HG03108 (cell line): Measurements from ENCODE around the gene IQCM.
"Not testable (repeated sequence)": the region's sequence is repeated elsewhere in the genome, so short reads cannot be mapped to it uniquely, and the experiment has no call there.

Experiments
- ATAC-seq: cut with Tn5 transposase; IDR thresholded peaks from one replicate; pipeline ENCODE4 v1.9.1; 2021; ENCODE audit warnings: moderate library complexity; ENCODE audit not compliant: unreplicated experiment

IQCM gene

GRCh38 chr4:149486861-149487260, 328.8 kb downstream of the IQCM start:
- ATAC-seq, result no peak

GRCh38 chr4:149468669-149469068, 347.0 kb downstream of the IQCM start:
- not testable (repeated sequence) for ATAC-seq

- no peak for ATAC-seq
Observed at GRCh38 chr4:149466446-149466845, 349.2 kb downstream of the IQCM start.

GRCh38 chr4:149465955-149466354, 349.7 kb downstream of the IQCM start:
- no peak for ATAC-seq

- no peak for ATAC-seq
Observed at GRCh38 chr4:149443537-149443936, 372.1 kb downstream of the IQCM start.

GRCh38 chr4:149441338-149441737, 374.3 kb downstream of the IQCM start:
- no peak for ATAC-seq

GRCh38 chr4:149426461-149426860, 389.2 kb downstream of the IQCM start:
- ATAC-seq, result no peak

- no peak for ATAC-seq
Observed at GRCh38 chr4:149409555-149409962, 406.1 kb downstream of the IQCM start.

GRCh38 chr4:149409146-149409545, 406.5 kb downstream of the IQCM start:
- ATAC-seq, result no peak

GRCh38 chr4:149404143-149404542, 411.5 kb downstream of the IQCM start:
- ATAC-seq, result no peak

GRCh38 chr4:149403081-149403480, 412.6 kb downstream of the IQCM start:
- ATAC-seq, result no peak

- ATAC-seq, result no peak
Observed at GRCh38 chr4:149398993-149399392, 416.6 kb downstream of the IQCM start.

- ATAC-seq, result peak; percentile 59
Observed at GRCh38 chr4:149370785-149371420, 444.7 kb downstream of the IQCM start.

GRCh38 chr4:149370002-149370401, 445.6 kb downstream of the IQCM start:
- ATAC-seq, result no peak

- ATAC-seq, result no peak
Observed at GRCh38 chr4:149353241-149353640, 462.4 kb downstream of the IQCM start.

GRCh38 chr4:149349541-149349940, 466.1 kb downstream of the IQCM start:
- no peak for ATAC-seq

GRCh38 chr4:149347139-149347538, 468.5 kb downstream of the IQCM start:
- ATAC-seq, result no peak

GRCh38 chr4:149345424-149345823, 470.2 kb downstream of the IQCM start:
- ATAC-seq, result no peak

GRCh38 chr4:149344436-149344835, 471.2 kb downstream of the IQCM start:
- ATAC-seq, result no peak

- no peak for ATAC-seq
Observed at GRCh38 chr4:149343614-149344013, 472.0 kb downstream of the IQCM start.

GRCh38 chr4:149341117-149341516, 474.5 kb downstream of the IQCM start:
- ATAC-seq, result not testable (repeated sequence)

GRCh38 chr4:149328161-149328560, 487.5 kb downstream of the IQCM start:
- ATAC-seq, result no peak

- ATAC-seq, result no peak
Observed at GRCh38 chr4:149322203-149322602, 493.4 kb downstream of the IQCM start.
